GM23338 (cell line): ENCODE data around the gene ADPRHL1. TPM values are rescaled to one million over a fixed set of nuclear protein-coding genes. Genes with fewer than 3 reads are reported as not detected.
A peak's percentile ranks its signal among the peaks of the same experiment; 100 is the strongest.
"Not testable (repeated sequence)": the region's sequence is repeated elsewhere in the genome, so short reads cannot be mapped to it uniquely, and the experiment has no call there.

Experiments
- ATAC-seq: fragments of 200-7000 bp; cut with Tn5 transposase; 3 replicates; pipeline ENCODE4 v1.9.1; 2020
- DNase-seq: peaks from one replicate; pipeline ENCODE4 v3.0.0-alpha.2; 2015; ENCODE audit warnings: low spot score
- H2AFZ ChIP-seq: fragments of 200-600 bp; sonication (generic); 2 replicates; pipeline ENCODE4 v1.8.0; 2016; ENCODE audit warnings: antibody characterized with exemption, mild to moderate bottlenecking, moderate library complexity
- H3F3A ChIP-seq: fragments of 200-600 bp; sonication (generic); replicated peaks from 2 replicates; pipeline ENCODE4 v1.8.0; 2017; ENCODE audit warnings: antibody characterized with exemption, mixed run types, low read depth
- H3K27ac ChIP-seq: fragments of 200-600 bp; sonication (generic); 2 replicates; pipeline ENCODE4 v1.6.1; 2016; ENCODE audit warnings: low read depth
- H3K27me3 ChIP-seq: fragments of 200-600 bp; sonication (generic); 2 replicates; pipeline ENCODE4 v1.8.0; 2016; ENCODE audit warnings: mild to moderate bottlenecking, mixed run types, moderate library complexity; ENCODE audit not compliant: insufficient read depth
- H3K36me3 ChIP-seq: fragments of 200-600 bp; sonication (generic); 2 replicates; pipeline ENCODE4 v1.8.0; 2016; ENCODE audit warnings: mild to moderate bottlenecking; ENCODE audit not compliant: insufficient read depth
- H3K4me1 ChIP-seq: fragments of 200-600 bp; sonication (generic); 2 replicates; pipeline ENCODE4 v1.8.0; 2016; ENCODE audit warnings: mild to moderate bottlenecking, moderate library complexity; ENCODE audit not compliant: insufficient read depth
- H3K4me2 ChIP-seq: fragments of 200-600 bp; sonication (generic); 2 replicates; pipeline ENCODE4 v1.7.1; 2017; ENCODE audit warnings: mixed run types
- H3K4me3 ChIP-seq: fragments of 200-600 bp; sonication (generic); 2 replicates; pipeline ENCODE4 v1.6.1; 2016; ENCODE audit warnings: mixed run types
- H3K79me2 ChIP-seq: fragments of 200-600 bp; sonication (generic); replicated peaks from 2 replicates; pipeline ENCODE4 v1.8.0; 2017; ENCODE audit warnings: mild to moderate bottlenecking; ENCODE audit not compliant: insufficient read depth
- H3K9me2 ChIP-seq: fragments of 200-600 bp; sonication (generic); 2 replicates; pipeline ENCODE4 v1.8.0; 2017; ENCODE audit not compliant: insufficient read depth
- H4K20me1 ChIP-seq: fragments of 200-600 bp; sonication (generic); replicated peaks from 2 replicates; pipeline ENCODE4 v1.8.0; 2017; ENCODE audit warnings: mild to moderate bottlenecking; ENCODE audit not compliant: insufficient read depth
- H3K27ac Mint-ChIP-seq: 2 replicates; pipeline ENCODE4 v1.8.0; 2020; ENCODE audit warnings: inconsistent platforms, mild to moderate bottlenecking, moderate library complexity, mixed read lengths
- H3K27me3 Mint-ChIP-seq: 3 replicates; pipeline ENCODE4 v1.8.0; 2022; ENCODE audit warnings: low read depth, mild to moderate bottlenecking, moderate library complexity, mixed read lengths, inconsistent platforms; ENCODE audit not compliant: insufficient read depth, poor library complexity
- H3K36me3 Mint-ChIP-seq: 3 replicates; pipeline ENCODE4 v1.8.0; 2021; ENCODE audit warnings: low read depth, mild to moderate bottlenecking, inconsistent platforms, moderate library complexity, mixed read lengths
- H3K4me1 Mint-ChIP-seq: 3 replicates; pipeline ENCODE4 v1.8.0; 2020; ENCODE audit warnings: mild to moderate bottlenecking, inconsistent platforms, mixed read lengths
- H3K4me3 Mint-ChIP-seq: 3 replicates; pipeline ENCODE4 v1.8.0; 2021; ENCODE audit warnings: moderate library complexity, mild to moderate bottlenecking, inconsistent platforms, mixed read lengths
- H3K9me3 Mint-ChIP-seq: 3 replicates; pipeline ENCODE4 v1.8.0; 2020; ENCODE audit warnings: moderate library complexity, mild to moderate bottlenecking, inconsistent platforms, mixed read lengths
- CTCF ChIP-seq, 2 experiments: fragments of 200-600 bp in 1 of 2; sonication (generic) in 1 of 2; conservative IDR thresholded peaks; 2 replicates each; pipeline versions ENCODE4 v1.5.1 to v1.6.1; 2016 to 2017; ENCODE audit warnings: antibody characterized with exemption in 2 of 2, low read depth in 2 of 2, mild to moderate bottlenecking in 2 of 2, moderate library complexity in 1 of 2
- ZNF462 ChIP-seq: fragments of 250-450 bp; sonication (Bioruptor Pico); IDR thresholded peaks from 2 replicates; pipeline ENCODE4 v1.5.0; 2020; ENCODE audit warnings: mild to moderate bottlenecking, moderate library complexity
- polyA plus RNA-seq: library from polyadenylated mRNA; unstranded; fragments of >200 nt; fragmentation: Nextera tagmentation; extraction: Ambion mirVana; gene quantifications from 2 replicates; pipeline ENCODE4 v1.2.1, GENCODE V29; 2016
- total RNA-seq: library from RNA; depleted of rRNA; stranded (reverse); fragments of >200 nt; shearing (Covaris generic); gene quantifications from 2 replicates; pipeline ENCODE4 v1.2.3, GENCODE V29; 2014

Gene ADPRHL1
- total and polyA plus RNA-seq, 2 experiments from 2014 or later: 0.80 to 1.0 TPM

- no peaks in the 10 kb centered on the region for H3K27me3 ChIP-seq
- Mint-ChIP-seq H3K4me1 (peaks cover 18% of the 10 kb centered on the region), H3K27ac (0 out of 2 replicates have a peak overlapping the region, but pooled peaks have one; percentile 56), H3K27me3 (peaks cover 10% of the 10 kb centered on the region), H3K9me3 (peaks cover 55% of the 10 kb centered on the region), H3K36me3 (peaks cover 53% of the 10 kb centered on the region), H3K4me3 (peak overlapping the region; percentile 36; the same call in 2 of the 3 replicates)
- peaks cover 16% of the 10 kb centered on the region; the same call in 1 of the 2 replicates for H3K36me3 ChIP-seq
- no peak overlapping the region; the same call in 1 of the 2 replicates for H3K27ac ChIP-seq
- ATAC-seq (peak; percentile 26), DNase-seq (peak; percentile 74)
- H2AFZ ChIP-seq: no peak overlapping the region
- TF ChIP-seq ZNF462 (CRISPR knock-in tag) (no peak), CTCF (conservative IDR thresholded peaks at IDR 0.05; ENCODE audit: low read depth in 2 of 2) (peak; percentile 65)
- H3K9me2 ChIP-seq: no peaks in the 10 kb centered on the region
- no peak overlapping the region for H3K4me3 ChIP-seq
- peak overlapping the region; percentile 49 for H3K4me2 ChIP-seq
- H3K4me1 ChIP-seq: peaks cover 14% of the 10 kb centered on the region; the same call in 1 of the 2 replicates
- 0 out of 2 replicates have a peak, but pooled peaks cover 7% of the 10 kb centered on the region for H3F3A ChIP-seq
- H3K79me2 ChIP-seq: no peaks in the 10 kb centered on the region
- no peaks in the 10 kb centered on the region for H4K20me1 ChIP-seq
Observed at GRCh38 chr13:113390874-113391497, 62.3 kb downstream of the ADPRHL1 start.

- H3K9me3 Mint-ChIP-seq: peaks cover 69% of the 10 kb centered on the region
- H3K4me1 Mint-ChIP-seq: peaks cover 18% of the 10 kb centered on the region
Observed at GRCh38 chr13:113389586-113389985, 63.7 kb downstream of the ADPRHL1 start.

More at GRCh38 chr13:113389586-113389985, 63.7 kb downstream of the ADPRHL1 start:
- not testable (repeated sequence) for H3K4me3 ChIP-seq, H3K27ac ChIP-seq, DNase-seq, H3K27me3 Mint-ChIP-seq, H2AFZ ChIP-seq, H4K20me1 ChIP-seq, H3K27me3 ChIP-seq, H3K27ac Mint-ChIP-seq, ATAC-seq, H3K79me2 ChIP-seq, H3K4me2 ChIP-seq, H3K4me3 Mint-ChIP-seq, H3K9me2 ChIP-seq, H3F3A ChIP-seq
- H3K36me3 Mint-ChIP-seq: peaks cover 67% of the 10 kb centered on the region
- Histone ChIP-seq H3K36me3 (peaks cover 21% of the 10 kb centered on the region), H3K4me1 (peaks cover 12% of the 10 kb centered on the region; the same call in 1 of the 2 replicates)
